Esophagus squamous epithelium (tissue), 4 donors: ENCODE data around the gene MAFF.

Experiments
- POLR2A ChIP-seq, 4 donors: fragments of 450-650 bp; IDR thresholded peaks; one replicate each; pipeline ENCODE4 v1.6.1; 2017; ENCODE audit warnings: antibody characterized with exemption in 4 of 4, mild to moderate bottlenecking in 4 of 4, moderate library complexity in 3 of 4
- TF ChIP-seq, protein P1 (sequence below), 6 experiments: fragments of 450-650 bp in 4 of 6; fragments of 200-600 bp in 2 of 6; sonication (generic) in 2 of 6; IDR thresholded peaks; one replicate each; pipeline ENCODE4 v1.5.1; 2016 to 2019; ENCODE audit warnings: antibody characterized with exemption in 6 of 6, mild to moderate bottlenecking in 4 of 6, moderate library complexity in 4 of 6

DNA sequence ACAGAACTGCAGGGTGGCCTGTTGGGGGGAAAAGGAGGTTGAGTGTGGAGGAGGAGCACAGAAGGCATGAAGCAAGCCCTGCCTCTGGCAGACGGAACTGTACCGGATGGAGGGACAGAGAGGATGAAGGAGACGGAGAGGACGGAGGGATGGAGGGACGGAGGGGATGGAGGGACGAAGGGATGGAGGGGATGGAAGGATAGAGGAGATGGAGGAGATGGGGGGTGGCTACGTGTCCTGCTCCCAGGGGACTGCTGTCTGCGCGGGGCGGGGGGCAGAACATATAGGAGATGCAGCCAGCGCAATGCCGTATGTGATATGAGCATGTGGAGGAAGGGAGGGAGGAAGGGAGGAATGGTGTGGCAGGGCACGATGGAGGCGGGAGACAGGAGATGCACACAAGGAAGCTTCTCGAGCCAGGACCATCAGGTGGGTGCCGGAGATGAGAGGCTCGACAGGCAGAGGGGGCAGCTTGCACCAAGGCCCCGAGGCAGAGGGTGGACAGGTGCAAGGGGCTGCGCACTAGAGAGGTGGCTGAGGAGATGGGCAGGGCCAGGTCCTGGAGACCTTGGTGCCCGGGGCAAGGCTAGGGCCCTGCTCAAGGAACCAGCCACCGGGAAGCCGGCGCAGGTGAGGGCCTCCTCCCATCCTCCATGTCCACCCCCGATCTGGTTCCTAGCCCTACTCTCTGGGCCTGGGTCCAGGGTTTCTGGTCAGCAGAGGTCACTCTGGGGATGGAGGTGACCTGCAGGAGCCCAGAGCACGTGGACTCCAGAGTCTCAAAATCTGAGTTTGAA is 25.3 kb downstream of the MAFF start:
- TF ChIP-seq, protein P1, sequence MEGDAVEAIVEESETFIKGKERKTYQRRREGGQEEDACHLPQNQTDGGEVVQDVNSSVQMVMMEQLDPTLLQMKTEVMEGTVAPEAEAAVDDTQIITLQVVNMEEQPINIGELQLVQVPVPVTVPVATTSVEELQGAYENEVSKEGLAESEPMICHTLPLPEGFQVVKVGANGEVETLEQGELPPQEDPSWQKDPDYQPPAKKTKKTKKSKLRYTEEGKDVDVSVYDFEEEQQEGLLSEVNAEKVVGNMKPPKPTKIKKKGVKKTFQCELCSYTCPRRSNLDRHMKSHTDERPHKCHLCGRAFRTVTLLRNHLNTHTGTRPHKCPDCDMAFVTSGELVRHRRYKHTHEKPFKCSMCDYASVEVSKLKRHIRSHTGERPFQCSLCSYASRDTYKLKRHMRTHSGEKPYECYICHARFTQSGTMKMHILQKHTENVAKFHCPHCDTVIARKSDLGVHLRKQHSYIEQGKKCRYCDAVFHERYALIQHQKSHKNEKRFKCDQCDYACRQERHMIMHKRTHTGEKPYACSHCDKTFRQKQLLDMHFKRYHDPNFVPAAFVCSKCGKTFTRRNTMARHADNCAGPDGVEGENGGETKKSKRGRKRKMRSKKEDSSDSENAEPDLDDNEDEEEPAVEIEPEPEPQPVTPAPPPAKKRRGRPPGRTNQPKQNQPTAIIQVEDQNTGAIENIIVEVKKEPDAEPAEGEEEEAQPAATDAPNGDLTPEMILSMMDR (IDR thresholded peaks at IDR 0.05) = no peak
- TF ChIP-seq POLR2A (IDR thresholded peaks at IDR 0.05) = no peak
